Thoracic aorta (tissue), 2 donors: ENCODE results near the gene PIK3AP1. TPM values are rescaled to one million over a fixed set of nuclear protein-coding genes. Genes with fewer than 3 reads are reported as not detected.

ENCODE experiments used
- ATAC-seq: fragments of 150-250 bp; one replicate; pipeline ENCODE4 v1.8.0; 2017; ENCODE audit warnings: low read depth; ENCODE audit not compliant: insufficient number of reproducible peaks, low FRiP score
- DNase-seq: peaks from one replicate; pipeline ENCODE4 v3.0.0-alpha.2; 2020; ENCODE audit warnings: low spot score
- H3K27ac ChIP-seq, 2 donors: fragments of 200-600 bp; sonication (generic); 1 replicate in 1 of 2; 2 replicates in 1 of 2; pipeline ENCODE4 v1.5.1; 2016; ENCODE audit warnings: mild to moderate bottlenecking in 2 of 2, moderate library complexity in 2 of 2
- H3K27me3 ChIP-seq: fragments of 200-600 bp; sonication (generic); replicated peaks from 2 replicates; pipeline ENCODE4 v1.6.0; 2016; ENCODE audit warnings: mild to moderate bottlenecking; ENCODE audit not compliant: insufficient read depth
- H3K36me3 ChIP-seq: fragments of 200-600 bp; sonication (generic); one replicate; pipeline ENCODE4 v1.5.1; 2016
- H3K4me1 ChIP-seq, 2 donors: fragments of 200-600 bp; sonication (generic); 1 replicate in 1 of 2; 2 replicates in 1 of 2; pipeline versions ENCODE4 v1.5.1 to v1.6.0; 2016; ENCODE audit warnings: low read depth in 2 of 2, mild to moderate bottlenecking in 1 of 2; ENCODE audit not compliant: control insufficient read depth in 1 of 2
- H3K4me3 ChIP-seq: fragments of 200-600 bp; sonication (generic); 2 replicates; pipeline ENCODE4 v1.5.1; 2016; ENCODE audit warnings: mild to moderate bottlenecking
- H3K9me3 ChIP-seq: fragments of 200-600 bp; sonication (generic); 2 replicates; pipeline ENCODE4 v1.5.1; 2016
- CTCF ChIP-seq: fragments of 200-600 bp; sonication (generic); IDR thresholded peaks from one replicate; pipeline ENCODE4 v1.5.1; 2019; ENCODE audit warnings: antibody characterized with exemption
- total RNA-seq, 2 donors: library from RNA; depleted of rRNA; stranded (reverse); fragments of >200 nt; gene quantifications; one replicate each; pipeline versions ENCODE4 v1.1.0 to v1.2.3, GENCODE V29; 2016

The PIK3AP1 gene
- total RNA-seq, 2 donors from 2014 or later, result 20.2 to 23.6 TPM

GRCh38 chr10:96570511-96570910 is 149.8 kb downstream of the PIK3AP1 start:
- Histone ChIP-seq H3K36me3 (no peaks in the 10 kb centered on the region), H3K9me3 (no peaks in the 10 kb centered on the region), H3K4me3 (no peak overlapping the region), H3K27ac (no peak overlapping the region), H3K27me3 (no peaks in the 10 kb centered on the region), H3K4me1 (peaks cover 0 to 20% of the 10 kb centered on the region in 2 donors)
- TF ChIP-seq CTCF, result no peak
- DNase-seq (no peak), ATAC-seq (no peak)

DNA sequence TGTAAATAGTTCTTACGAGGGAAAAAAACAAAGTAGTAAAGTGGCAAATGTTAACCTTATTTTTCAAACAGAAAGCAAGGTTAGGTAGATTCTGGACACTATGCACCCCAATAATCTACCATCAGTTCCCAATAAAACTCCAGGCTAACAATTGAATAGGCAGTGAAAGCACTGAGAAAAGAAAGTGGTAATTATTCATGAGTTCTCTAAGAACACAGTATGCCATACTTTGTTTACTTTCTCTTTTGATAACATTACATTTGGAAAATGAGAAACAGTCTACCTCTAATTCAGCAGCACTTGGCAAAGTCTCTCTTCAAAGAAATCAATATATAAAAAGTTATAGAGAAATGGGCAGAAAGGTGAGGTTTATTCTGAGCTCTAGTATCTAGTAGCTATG is 151.9 kb downstream of the PIK3AP1 start:
- Histone ChIP-seq H3K9me3 (no peaks in the 10 kb centered on the region), H3K36me3 (no peaks in the 10 kb centered on the region), H3K4me1 (peaks cover 0 to 20% of the 10 kb centered on the region in 2 donors), H3K4me3 (no peak overlapping the region), H3K27me3 (no peaks in the 10 kb centered on the region), H3K27ac (no peak overlapping the region)
- TF ChIP-seq CTCF, result no peak
- no peak for DNase-seq
- ATAC-seq, result no peak

GRCh38 chr10:96565774-96566173 is 154.5 kb downstream of the PIK3AP1 start:
- ATAC-seq (no peak), DNase-seq (no peak)
- no peak for TF ChIP-seq CTCF
- Histone ChIP-seq H3K27me3 (no peaks in the 10 kb centered on the region), H3K4me3 (no peak overlapping the region), H3K4me1 (peaks cover 6 to 21% of the 10 kb centered on the region in 2 donors), H3K36me3 (no peaks in the 10 kb centered on the region), H3K9me3 (no peaks in the 10 kb centered on the region), H3K27ac (no peak overlapping the region)

DNA sequence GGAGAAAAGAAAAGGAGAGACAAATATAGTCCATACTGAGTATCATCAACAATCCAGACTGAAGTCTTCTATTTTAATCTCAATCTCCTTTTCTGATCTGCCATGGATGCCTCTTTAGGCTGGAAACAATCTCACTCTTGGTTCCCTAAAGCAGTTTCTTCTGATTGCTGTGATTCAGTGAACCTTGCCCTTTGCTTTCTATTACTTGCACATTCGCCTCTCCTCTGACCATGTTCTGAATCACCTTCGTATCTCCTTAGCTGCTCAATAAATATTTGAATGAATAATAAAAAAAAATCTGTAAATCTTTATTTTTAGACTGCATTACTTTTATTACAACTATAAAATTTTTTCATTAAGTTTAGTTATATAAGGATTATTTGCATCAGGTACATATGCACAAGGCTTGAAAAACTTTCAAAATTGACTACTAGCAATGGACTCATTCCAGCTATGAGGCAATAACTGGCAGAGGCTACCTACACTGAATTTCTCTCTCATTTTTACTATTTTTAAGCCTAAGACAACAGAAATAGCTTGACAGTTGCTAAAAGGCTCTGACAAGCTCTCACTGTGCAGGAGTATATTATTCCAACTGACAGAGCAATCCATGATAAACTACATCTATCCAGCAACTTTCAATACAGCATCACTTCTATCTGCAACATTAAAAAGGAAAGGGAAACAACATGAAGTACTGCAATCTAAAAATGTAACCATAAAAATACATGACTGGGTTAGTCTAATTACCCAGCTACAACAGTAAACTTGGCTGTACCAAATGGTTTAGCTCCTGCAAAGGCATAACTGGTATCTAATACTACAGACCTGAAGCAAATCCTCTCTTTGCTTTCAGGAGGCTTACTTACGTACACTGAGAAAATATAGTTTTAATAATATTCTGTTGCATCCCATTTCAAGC is 159.1 kb downstream of the PIK3AP1 start:
- Histone ChIP-seq H3K4me3 (no peak overlapping the region), H3K9me3 (no peaks in the 10 kb centered on the region), H3K4me1 (peaks cover 5 to 6% of the 10 kb centered on the region in 2 donors), H3K27ac (no peak overlapping the region), H3K27me3 (no peaks in the 10 kb centered on the region), H3K36me3 (peaks cover 9% of the 10 kb centered on the region)
- no peak for ATAC-seq
- no peak for DNase-seq
- no peak for TF ChIP-seq CTCF

- Histone ChIP-seq H3K36me3 (peaks cover 9% of the 10 kb centered on the region), H3K9me3 (no peaks in the 10 kb centered on the region), H3K27me3 (no peaks in the 10 kb centered on the region), H3K4me3 (no peak overlapping the region), H3K4me1 (peaks cover 5 to 6% of the 10 kb centered on the region in 2 donors), H3K27ac (no peak overlapping the region)
- no peak for TF ChIP-seq CTCF
- DNase-seq (no peak), ATAC-seq (no peak)
Observed at GRCh38 chr10:96560489-96560888, 159.8 kb downstream of the PIK3AP1 start.
